HG02623 (cell line): ENCODE data around the gene SWI5.

Source experiments
- ATAC-seq: cut with Tn5 transposase; IDR thresholded peaks from one replicate; pipeline ENCODE4 v1.9.1; 2021; ENCODE audit warnings: moderate library complexity; ENCODE audit not compliant: unreplicated experiment

SWI5 gene

DNA sequence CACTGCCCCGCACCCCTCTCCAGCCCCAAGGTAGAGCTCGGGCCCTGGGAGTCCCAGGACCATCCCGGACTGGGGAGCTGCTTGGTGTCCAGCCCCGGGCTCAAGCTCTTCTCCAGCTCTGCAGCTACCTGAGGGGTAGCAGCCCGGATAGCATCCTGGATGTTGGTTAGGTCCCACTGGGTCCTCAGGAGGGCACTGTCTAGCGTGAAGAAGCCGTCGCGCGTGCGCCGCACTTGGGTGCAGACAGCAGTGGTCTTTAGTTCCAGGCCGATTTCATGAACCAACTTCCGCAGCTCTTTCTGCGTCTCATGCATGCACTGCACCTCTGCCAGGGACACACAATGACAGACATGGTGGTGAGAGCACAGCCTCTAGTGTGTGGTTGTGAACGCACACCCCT, 33.5 kb downstream of the SWI5 start:
- no peak for ATAC-seq

DNA sequence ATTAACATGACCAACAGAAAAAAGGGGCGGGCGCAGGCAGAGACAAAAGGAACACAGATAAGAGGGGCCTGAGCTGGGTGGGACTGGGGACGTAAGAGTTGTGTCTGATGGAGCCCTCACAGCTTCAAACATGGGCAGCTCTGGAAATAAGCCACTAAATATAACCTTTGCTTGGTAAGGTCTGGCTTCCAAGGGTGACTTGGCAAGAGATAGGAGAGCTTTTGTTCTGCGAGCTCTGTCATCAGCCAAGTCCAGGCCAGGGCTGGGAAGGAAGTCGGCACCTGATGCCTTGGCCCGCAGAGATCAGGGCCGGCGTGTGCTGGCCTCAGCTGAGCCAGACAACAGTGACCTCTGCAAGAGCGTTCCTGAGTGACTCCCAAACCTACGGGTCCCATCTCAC, 34.4 kb downstream of the SWI5 start:
- no peak for ATAC-seq

- no peak for ATAC-seq
Measured at GRCh38 chr9:128314697-128315096, 38.6 kb downstream of the SWI5 start.

DNA sequence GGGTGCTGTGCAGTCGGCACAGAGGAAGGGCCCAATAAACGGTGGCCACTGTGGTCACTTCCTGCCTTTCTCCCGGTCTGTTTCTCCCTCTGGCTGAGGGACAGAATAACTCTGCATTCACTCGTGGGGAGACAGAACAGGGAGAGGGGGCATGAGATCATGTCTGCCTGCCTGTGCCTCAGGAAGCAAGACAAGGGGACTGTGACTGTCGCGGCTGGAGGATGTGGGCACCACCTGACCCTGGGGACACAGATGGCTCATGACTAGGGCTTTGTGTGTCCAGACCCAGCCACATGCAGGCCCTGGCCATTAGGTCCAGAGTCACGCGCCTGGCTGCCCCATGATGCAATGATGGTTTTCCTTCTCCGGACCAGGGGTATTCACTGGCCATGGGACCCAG, 40.3 kb downstream of the SWI5 start:
- no peak for ATAC-seq

- ATAC-seq = no peak
Measured at GRCh38 chr9:128317629-128318028, 41.6 kb downstream of the SWI5 start.

GRCh38 chr9:128321343-128321742, 45.3 kb downstream of the SWI5 start:
- ATAC-seq = no peak

- peak; percentile 15 for ATAC-seq
Measured at GRCh38 chr9:128321879-128322403, 45.9 kb downstream of the SWI5 start.

DNA sequence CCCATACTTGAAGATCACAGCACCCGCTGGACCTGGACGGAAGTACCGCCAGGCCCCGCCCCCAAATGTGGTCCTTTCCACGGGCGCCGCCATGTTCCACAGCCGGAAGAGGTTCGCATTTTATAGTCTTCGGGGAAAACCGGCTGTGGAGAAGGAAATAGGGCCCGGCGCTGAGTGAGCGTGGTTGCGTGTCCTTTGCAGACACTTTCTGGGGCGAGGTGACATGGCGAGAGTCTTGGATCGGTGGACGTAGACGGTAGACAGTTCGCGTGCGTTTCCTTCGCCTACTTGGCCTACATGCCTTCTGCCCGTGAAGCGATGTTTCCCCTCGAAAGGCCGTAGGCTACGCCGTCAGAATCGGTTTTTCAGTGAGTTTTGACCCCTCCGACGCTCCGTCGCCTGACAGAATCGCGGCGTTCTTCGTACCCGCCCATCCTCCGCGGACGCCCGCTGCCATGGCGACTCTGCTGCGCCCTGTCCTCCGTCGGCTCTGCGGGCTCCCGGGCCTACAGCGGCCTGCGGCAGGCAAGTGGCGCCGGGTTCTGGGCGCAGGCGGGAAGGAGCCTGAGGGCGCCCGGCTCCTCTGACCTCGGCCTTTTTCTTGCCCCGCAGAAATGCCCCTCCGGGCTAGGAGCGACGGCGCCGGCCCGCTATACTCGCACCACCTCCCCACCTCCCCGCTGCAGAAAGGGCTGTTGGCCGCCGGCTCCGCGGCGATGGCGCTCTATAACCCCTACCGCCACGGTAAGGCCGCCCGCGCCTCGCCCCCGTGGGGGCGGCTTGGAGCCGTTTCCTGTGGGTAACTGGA, 46.5 kb downstream of the SWI5 start, which contains the start of the genes COQ4 and TRUB2:
Gene COQ4 (plus strand): TSS at position 436 of the 808 bp plus-strand sequence. CDS start 20 bp downstream, at position 456.
Gene TRUB2 (minus strand): TSS at position 44 of the 808 bp plus-strand sequence. CDS start 39 bp downstream, at position 5.
- peak; percentile 64 for ATAC-seq

DNA sequence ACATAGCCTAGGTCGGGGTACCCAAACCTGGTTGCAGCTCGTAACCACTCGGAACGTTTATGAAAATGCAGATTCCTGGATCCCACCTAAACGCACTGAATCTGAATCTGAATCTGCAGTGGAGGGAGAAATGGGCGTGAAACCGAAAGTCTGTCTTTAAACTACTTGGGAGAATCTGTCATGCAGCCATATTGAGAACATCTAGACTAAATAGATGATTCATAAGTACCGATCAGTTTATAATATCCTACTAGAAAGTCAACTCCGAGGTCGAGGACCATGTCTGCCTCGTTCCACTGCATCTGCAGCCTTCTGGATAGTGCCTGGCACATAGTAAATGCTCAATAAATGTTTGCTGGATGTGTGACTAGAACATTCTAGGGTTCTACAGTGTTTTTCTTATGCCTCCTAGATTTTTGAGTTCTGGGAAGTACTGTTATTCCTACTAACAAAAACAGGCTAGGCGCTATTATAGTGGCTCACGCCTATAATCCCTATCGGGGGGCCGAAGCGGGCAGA, 47.2 kb downstream of the SWI5 start:
- ATAC-seq = no peak

- no peak for ATAC-seq
Measured at GRCh38 chr9:128323791-128324190, 47.7 kb downstream of the SWI5 start.

DNA sequence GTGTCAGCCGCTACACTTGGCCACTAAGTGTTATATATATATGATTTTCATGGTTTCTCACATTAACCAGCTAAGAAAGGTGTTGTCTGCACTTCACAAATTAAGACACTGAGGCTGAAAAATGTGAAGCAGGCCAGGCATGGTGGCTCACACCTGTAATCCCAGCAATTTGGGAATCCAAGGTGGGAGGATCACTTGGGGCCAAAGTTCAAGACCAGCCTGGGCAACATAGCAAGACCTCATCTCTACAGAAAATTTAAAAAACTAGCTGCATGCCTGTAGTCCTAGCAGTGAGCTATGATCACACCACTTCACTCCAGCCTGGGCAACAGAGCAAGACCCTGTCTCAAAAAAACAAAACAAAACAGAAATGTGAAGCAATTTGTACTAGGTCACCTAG, 48.3 kb downstream of the SWI5 start:
- ATAC-seq = no peak

DNA sequence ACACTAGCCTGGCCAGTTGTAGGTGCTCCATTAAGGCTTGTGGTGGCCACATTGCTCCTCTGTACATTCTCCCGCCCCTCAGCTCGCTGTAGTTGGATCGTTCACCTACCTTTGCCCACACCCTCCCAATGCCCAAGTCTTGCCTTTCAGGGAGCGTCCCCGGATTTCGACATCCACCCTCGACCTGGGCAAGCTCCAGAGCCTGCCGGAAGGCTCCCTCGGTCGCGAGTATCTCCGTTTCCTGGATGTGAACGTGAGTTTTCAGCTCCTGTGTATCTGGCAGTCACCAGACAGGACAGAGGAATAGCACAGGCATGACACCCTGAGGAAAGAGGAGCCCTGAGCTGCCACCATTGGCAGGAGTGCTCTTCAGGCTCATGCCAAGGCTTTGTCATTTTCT, 49.6 kb downstream of the SWI5 start:
- no peak for ATAC-seq

- ATAC-seq = no peak
Measured at GRCh38 chr9:128333451-128333869, 57.4 kb downstream of the SWI5 start.

- no peak for ATAC-seq
Measured at GRCh38 chr9:128335161-128335560, 59.1 kb downstream of the SWI5 start.

GRCh38 chr9:128335914-128336313, 59.8 kb downstream of the SWI5 start:
- no peak for ATAC-seq

GRCh38 chr9:128337936-128338335, 61.9 kb downstream of the SWI5 start:
- ATAC-seq = no peak
